ENCODE results near the gene NOX4. TPM values are rescaled to one million over a fixed set of nuclear protein-coding genes. Genes with fewer than 3 reads are reported as not detected.
A peak's percentile ranks its signal among the peaks of the same experiment; 100 is the strongest.

Gene NOX4
- total RNA-seq, 6 experiments from 2014 or later, result 0.18 to 0.62 (median 0.20) TPM; not detected in 1

- intact Hi-C loops (cut with DNase I), result no loop called here
Observed at GRCh38 chr11:89498845-89499448, 7.8 kb upstream of the NOX4 start.

GRCh38 chr11:89495951-89496350 lies 4.8 kb upstream of the NOX4 start:
- Histone ChIP-seq H3K27ac (no peak overlapping the region), H3K9me3 (no peaks in the 10 kb centered on the region), H3K27me3 (no peaks in the 10 kb centered on the region), H3K4me1 (peaks cover 0 to 3% (median 0%) of the 10 kb centered on the region in 4 donors), H3K36me3 (no peaks in the 10 kb centered on the region), H3K4me3 (no peak overlapping the region)
- WGBS (ENCODE audit: insufficient coverage, low coverage, low lambda C conversion rate, missing lambda C conversion rate), result 28% methylated on average over 3 of the region's 3 CpGs
- ATAC-seq (no peak), DNase-seq (no peak)
- no peak for TF ChIP-seq POLR2A (IDR thresholded peaks at IDR 0.05)
- no peak for TF ChIP-seq CTCF (IDR thresholded peaks at IDR 0.05)
- intact Hi-C loops (cut with DNase I), result no loop called here

More at GRCh38 chr11:89498845-89499448, 7.8 kb upstream of the NOX4 start:
- Histone ChIP-seq H3K4me1 (no peaks in the 10 kb centered on the region), H3K36me3 (no peaks in the 10 kb centered on the region), H3K27me3 (no peaks in the 10 kb centered on the region), H3K27ac (no peak overlapping the region), H3K9me3 (no peaks in the 10 kb centered on the region), H3K4me3 (no peak overlapping the region)
- ATAC-seq (peak; percentile 77 to 83 (median 82)), DNase-seq (peak in 1 of 3 donors; percentile 18)
- TF ChIP-seq POLR2A (IDR thresholded peaks at IDR 0.05) (no peak), CTCF (IDR thresholded peaks at IDR 0.05) (peak; percentile 33 to 60 (median 50))
- WGBS (ENCODE audit: insufficient coverage, low coverage, low lambda C conversion rate, missing lambda C conversion rate), result 53% methylated on average over 5 of the region's 5 CpGs

GRCh38 chr11:89493431-89493830 lies 2.3 kb upstream of the NOX4 start:
- 83% methylated on average over 3 of the region's 3 CpGs for WGBS (ENCODE audit: insufficient coverage, low coverage, low lambda C conversion rate, missing lambda C conversion rate)
- intact Hi-C loops (cut with DNase I), result no loop called here

GRCh38 chr11:89490602-89490980 lies 584 bp downstream of the NOX4 start:
- Histone ChIP-seq H3K36me3 (no peaks in the 10 kb centered on the region), H3K27me3 (no peaks in the 10 kb centered on the region), H3K4me3 (peak overlapping the region in 1 of 3 donors; percentile 32), H3K27ac (no peak overlapping the region), H3K4me1 (peaks cover 0 to 4% (median 0%) of the 10 kb centered on the region in 4 donors), H3K9me3 (no peaks in the 10 kb centered on the region)
- WGBS (ENCODE audit: insufficient coverage, low coverage, low lambda C conversion rate, missing lambda C conversion rate), result 29% methylated on average over 3 of the region's 3 CpGs
- TF ChIP-seq POLR2A (IDR thresholded peaks at IDR 0.05), result no peak
- ATAC-seq (no peak), DNase-seq (no peak)
- intact Hi-C loops (cut with DNase I), result no loop called here

More at GRCh38 chr11:89493431-89493830, 2.3 kb upstream of the NOX4 start:
- no peak for ATAC-seq
- H3K4me3 ChIP-seq, result no peak overlapping the region
- no peak for TF ChIP-seq CTCF (IDR thresholded peaks at IDR 0.05)
- TF ChIP-seq POLR2A (IDR thresholded peaks at IDR 0.05), result no peak
- DNase-seq, result no peak
- H3K36me3 ChIP-seq, result no peaks in the 10 kb centered on the region
- no peaks in the 10 kb centered on the region for H3K27me3 ChIP-seq
- peaks cover 0 to 4% (median 0%) of the 10 kb centered on the region in 4 donors for H3K4me1 ChIP-seq
- no peaks in the 10 kb centered on the region for H3K9me3 ChIP-seq
- H3K27ac ChIP-seq, result no peak overlapping the region

- intact Hi-C loops (cut with DNase I), result no loop called here
- H3K4me1 ChIP-seq, result peaks cover 0 to 4% (median 0%) of the 10 kb centered on the region in 4 donors
- H3K4me3 ChIP-seq, result no peak overlapping the region
- no peaks in the 10 kb centered on the region for H3K27me3 ChIP-seq
- H3K9me3 ChIP-seq, result no peaks in the 10 kb centered on the region
- no peaks in the 10 kb centered on the region for H3K36me3 ChIP-seq
- WGBS (ENCODE audit: insufficient coverage, low coverage, low lambda C conversion rate, missing lambda C conversion rate), result 58% methylated on average over 1 of the region's 1 CpG
- no peak for ATAC-seq
- DNase-seq, result no peak
- no peak for TF ChIP-seq CTCF (IDR thresholded peaks at IDR 0.05)
- TF ChIP-seq POLR2A (IDR thresholded peaks at IDR 0.05), result no peak
- no peak overlapping the region for H3K27ac ChIP-seq
Observed at GRCh38 chr11:89489930-89490329, 1.2 kb downstream of the NOX4 start.
